ENCODE data around the gene SEPTIN12. TPM values are rescaled to one million over a fixed set of nuclear protein-coding genes. Genes with fewer than 3 reads are reported as not detected.

The SEPTIN12 gene
- total and polyA plus RNA-seq, 2 of the 4 experiments (the other 2 are of a cell fraction) = not detected

GRCh38 chr16:4734730-4735535, 53.2 kb downstream of the SEPTIN12 start:
- H3K4me2 ChIP-seq (ENCODE audit: low read depth, low read length) = peak overlapping the region; percentile 94
- H3K9me1 ChIP-seq (ENCODE audit: insufficient read depth, low read length) = peaks cover 4% of the 10 kb centered on the region; the same call in 1 of the 2 replicates
- peak; percentile 79 for ATAC-seq (ENCODE audit: low read depth)
- H4K91ac ChIP-seq (ENCODE audit: insufficient read depth, low read depth, low read length) = peak overlapping the region; percentile 49
- H3K27ac ChIP-seq (ENCODE audit: insufficient read depth, low read length) = peak overlapping the region; percentile 84
- peak overlapping the region; percentile 53 for H2BK5ac ChIP-seq (ENCODE audit: low read depth, low read length, poor library complexity, severe bottlenecking)
- peak overlapping the region; percentile 98 for H2AFZ ChIP-seq (replicated peaks; ENCODE audit: low read length, poor library complexity)
- H3K79me1 ChIP-seq (ENCODE audit: low read depth in 1 of 2, low read length in 2 of 2) = peaks cover 19 to 31% of the 10 kb centered on the region in 2 experiments
- peaks cover 4% of the 10 kb centered on the region for H3K4me1 ChIP-seq (ENCODE audit: control insufficient read depth, insufficient read depth, low read length)
- no peaks in the 10 kb centered on the region for H3K27me3 ChIP-seq (ENCODE audit: control insufficient read depth, insufficient read depth, low read length)
- H2BK120ac ChIP-seq (ENCODE audit: low read depth, low read length) = no peak overlapping the region
- H3K4ac ChIP-seq (ENCODE audit: low read depth, low read length) = peak overlapping the region; percentile 65
- TF ChIP-seq MAZ (IDR thresholded peaks at IDR 0.05; ENCODE audit: borderline replicate concordance, low read depth, low read length) (no peak), MXI1 (IDR thresholded peaks at IDR 0.05; ENCODE audit: borderline replicate concordance, low read depth, low read length) (peak; percentile 95), BHLHE40 (IDR thresholded peaks at IDR 0.05; ENCODE audit: low read depth, low read length) (no peak), POLR2A (IDR thresholded peaks at IDR 0.05; ENCODE audit: low read depth, low read length) (peak; percentile 36; the same call in 1 of the 2 replicates), CEBPB (IDR thresholded peaks at IDR 0.05; ENCODE audit: low read depth, low read length) (no peak)
- H3K9ac ChIP-seq (ENCODE audit: low read depth, low read length) = peak overlapping the region; percentile 92
- peak overlapping the region; percentile 74 for H3K18ac ChIP-seq (ENCODE audit: low read depth, low read length)
- H4K5ac ChIP-seq (ENCODE audit: low read depth, low read length) = peak overlapping the region; percentile 82
- H3K36me3 ChIP-seq (ENCODE audit: control insufficient read depth, insufficient read depth, low read length) = peaks cover 4% of the 10 kb centered on the region
- peak overlapping the region; percentile 84 for H2AK9ac ChIP-seq (replicated peaks; ENCODE audit: low read depth, low read length, poor library complexity)
- H3K56ac ChIP-seq (ENCODE audit: extremely low read depth, insufficient read depth, low read length) = peak overlapping the region; percentile 48
- no TSS peak for BruUV-seq (replicated peaks)
- in situ Hi-C loops (cut with MboI; ENCODE audit: low sequenced_read_pairs) (no loop called here), dilution Hi-C loops (cut with HindIII; ENCODE audit: low sequenced_read_pairs, unreplicated experiment) (no loop called here), intact Hi-C loops (cut with micrococcal nuclease) (loop anchor here (2.0 kb wide), 2 partner anchors 32 to 222 kb away; partner anchors contain the start of gene ZNF500)
- no peak overlapping the region; the same call in 2 of the 3 replicates for H2BK15ac ChIP-seq (ENCODE audit: low read depth, low read length)
- peak overlapping the region; percentile 89 for H3K4me3 ChIP-seq (ENCODE audit: insufficient read depth, low read depth, low read length)
- no peaks in the 10 kb centered on the region for H3K9me3 ChIP-seq (ENCODE audit: control insufficient read depth, insufficient read depth, low read length)
- CTCF ChIA-PET = interaction anchor here (0.6 to 0.8 kb wide), 2 partner anchors 11 to 220 kb away, joined by 3 to 4 read pairs; no protein-coding TSS in a partner anchor
- peak overlapping the region; percentile 41; the same call in 1 of the 2 replicates for H2AK5ac ChIP-seq (ENCODE audit: low read depth, low read length)
- POLR2A ChIA-PET (ENCODE audit: unreplicated experiment) = interaction anchor here (0.6 kb wide), 1 partner anchor 111 kb away, joined by 3 read pairs; no protein-coding TSS in a partner anchor
- H4K8ac ChIP-seq (ENCODE audit: low read depth in 2 of 2, low read length in 2 of 2) = peak overlapping the region; percentile 86 to 92
- 9% methylated on average over 15 of the region's 38 CpGs; no CpG with 5 or more reads in 1 of the 2 experiments for WGBS, 2 experiments (ENCODE audit: extremely low coverage in 2 of 2, insufficient read length in 1 of 2)
- peak; percentile 70 for DNase-seq
- no peak overlapping the region for H2BK20ac ChIP-seq (ENCODE audit: low read depth, low read length)
- peak overlapping the region; percentile 29 for H3K23ac ChIP-seq (ENCODE audit: low read depth, low read length)
- peaks cover 3% of the 10 kb centered on the region; the same call in 1 of the 2 replicates for H4K20me1 ChIP-seq (ENCODE audit: insufficient read depth, low read length)
- H3K14ac ChIP-seq (replicated peaks; ENCODE audit: low read depth, low read length) = peak overlapping the region; percentile 57

All from IMR-90 (cell line).